HG02943 (cell line): ENCODE results near the gene ID4.

ENCODE experiments used
- ATAC-seq: cut with Tn5 transposase; IDR thresholded peaks from one replicate; pipeline ENCODE4 v1.9.1; 2021; ENCODE audit warnings: mild to moderate bottlenecking, low read depth, moderate library complexity; ENCODE audit not compliant: unreplicated experiment

The ID4 gene

GRCh38 chr6:19836799-19837510 lies at the start of gene ID4:
Gene ID4 (plus strand): TSS chr6:19837370. CDS start chr6:19837755, 385 bp downstream.
- ATAC-seq: no peak

DNA sequence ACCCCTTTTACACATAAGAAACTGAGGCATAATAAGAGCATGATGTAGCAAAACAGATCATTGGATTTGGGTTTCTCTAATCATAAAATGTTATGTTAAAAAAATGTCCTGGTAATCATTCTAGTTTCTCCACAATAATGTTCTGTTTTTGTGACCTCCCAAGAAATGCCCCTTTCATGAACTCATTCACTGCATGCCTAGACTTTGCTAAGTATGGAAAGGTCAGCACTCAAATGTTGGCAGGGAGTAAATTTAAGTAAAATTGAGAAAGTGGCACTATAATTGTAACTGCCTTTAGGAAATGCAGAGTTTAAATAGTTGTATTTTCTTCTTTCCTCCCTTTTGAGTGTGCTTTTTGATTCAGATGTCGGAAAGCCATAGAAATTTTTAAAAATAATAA lies 48.5 kb upstream of the ID4 start:
- no peak for ATAC-seq

DNA sequence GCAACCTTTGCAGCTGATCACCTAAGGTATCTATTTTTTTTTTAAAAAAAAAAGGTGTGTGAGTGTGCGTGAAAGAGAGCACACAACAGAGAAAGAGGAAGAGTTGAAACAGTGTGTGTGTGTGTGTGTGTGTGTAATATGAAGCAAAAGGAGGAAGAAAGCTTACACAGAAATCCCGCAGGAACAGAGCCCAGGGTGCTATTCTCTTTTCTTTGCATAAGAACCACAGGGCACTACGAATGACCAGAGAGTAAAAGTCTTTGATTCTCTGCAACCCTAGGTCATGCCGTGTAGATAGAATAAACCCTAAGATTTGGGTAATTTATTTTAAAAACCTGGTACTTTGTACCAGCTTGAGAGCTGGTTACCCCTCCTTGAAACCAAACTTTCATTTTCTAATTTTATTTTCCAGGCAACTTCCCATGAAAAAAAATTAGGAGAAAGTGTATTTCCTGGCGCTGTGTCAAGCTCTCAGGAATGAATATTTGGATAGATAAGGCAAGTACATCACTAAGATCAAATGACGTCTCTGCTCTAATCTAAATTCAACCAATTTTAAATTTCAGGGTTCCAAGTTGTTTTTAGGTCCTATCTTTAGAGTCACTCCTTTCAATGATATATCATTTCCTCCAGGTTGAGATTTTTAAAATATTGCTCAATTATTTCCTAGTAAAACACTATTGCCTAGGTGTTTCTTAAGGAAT lies 47.9 kb upstream of the ID4 start:
- ATAC-seq: no peak

GRCh38 chr6:19791267-19791666 lies 45.9 kb upstream of the ID4 start:
- no peak for ATAC-seq

DNA sequence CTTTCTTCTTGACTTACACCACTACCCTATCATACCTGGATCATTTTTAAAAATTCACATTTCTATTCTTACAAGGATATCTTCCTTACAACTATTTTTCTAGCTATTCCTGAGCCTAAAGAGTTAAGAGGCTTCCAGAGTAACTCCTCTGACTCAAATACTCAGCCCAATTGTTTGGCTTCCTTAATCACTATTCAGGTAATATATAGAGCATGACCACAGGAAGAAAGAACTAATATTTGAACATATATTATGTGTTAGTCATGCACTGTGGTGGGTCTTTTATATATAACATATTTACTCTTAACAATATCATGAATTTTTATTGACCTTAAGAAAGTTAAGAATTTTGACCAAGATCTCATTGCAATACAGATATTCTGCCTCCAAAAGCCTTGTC lies 42.0 kb upstream of the ID4 start:
- no peak for ATAC-seq

GRCh38 chr6:19796452-19796851 lies 40.7 kb upstream of the ID4 start:
- ATAC-seq: no peak

DNA sequence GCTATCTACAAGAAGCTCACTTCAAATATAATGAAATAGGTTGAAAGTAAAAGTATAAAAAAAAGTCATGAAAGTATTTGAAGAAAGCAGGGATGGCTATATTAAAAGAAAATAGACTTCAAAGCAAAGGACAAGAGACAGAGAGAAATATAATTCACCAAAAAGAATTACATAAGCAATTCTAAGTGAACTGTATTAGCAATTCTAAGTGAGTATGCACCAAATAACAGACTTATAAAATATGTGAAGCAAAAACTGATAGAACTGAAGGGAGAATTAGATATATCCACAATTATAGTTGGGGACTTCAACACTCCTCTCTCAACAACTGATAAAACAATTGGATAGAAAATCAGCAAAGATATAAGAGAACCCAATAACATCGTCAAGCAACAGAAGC lies 38.8 kb upstream of the ID4 start:
- ATAC-seq: no peak

- no peak for ATAC-seq
Observed at GRCh38 chr6:19802656-19803055, 34.5 kb upstream of the ID4 start.

DNA sequence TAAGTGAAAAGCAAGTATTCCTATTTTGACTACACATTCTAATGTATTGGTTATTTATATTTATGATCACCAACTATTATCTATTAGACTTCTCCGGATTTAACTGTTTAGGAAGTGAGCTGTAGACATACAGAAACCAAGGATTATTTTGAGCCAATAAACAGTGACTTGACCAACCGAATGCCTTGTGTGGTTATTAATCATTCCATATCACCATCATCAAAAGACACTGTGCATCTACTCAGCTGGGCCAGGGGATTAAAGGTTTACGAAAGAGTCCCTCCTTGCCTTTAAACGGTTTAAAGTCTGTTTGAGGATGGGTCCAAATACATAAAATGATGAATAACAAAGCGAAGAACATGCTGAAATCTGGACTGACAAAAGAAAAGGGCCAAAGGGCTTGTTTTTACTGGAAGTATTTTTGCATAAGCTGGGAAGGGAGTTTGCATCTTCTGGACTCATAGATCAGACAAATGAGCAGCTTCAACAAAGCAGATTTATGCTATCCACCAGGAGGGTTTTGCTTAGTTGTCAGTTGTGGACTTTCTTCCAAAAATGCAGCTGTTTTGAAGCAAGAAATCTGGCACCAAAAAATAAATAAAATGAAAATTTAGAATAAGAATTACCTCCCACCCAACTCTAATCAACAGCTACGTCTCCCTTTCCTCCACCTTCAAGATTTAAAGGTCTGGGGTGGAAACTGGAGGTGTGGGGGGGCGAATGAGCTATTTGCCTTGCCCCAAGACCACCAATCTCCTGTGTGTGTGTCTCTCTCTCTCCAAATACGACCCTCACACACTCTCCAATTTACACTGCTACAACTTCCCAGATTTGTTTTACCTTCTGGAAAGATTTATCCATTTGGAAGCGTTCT lies 33.6 kb upstream of the ID4 start:
- no peak for ATAC-seq

- peak; percentile 88 for ATAC-seq
Observed at GRCh38 chr6:19804205-19805128, 32.7 kb upstream of the ID4 start.

GRCh38 chr6:19805129-19805481 lies 32.1 kb upstream of the ID4 start:
- no peak for ATAC-seq

- no peak for ATAC-seq
Observed at GRCh38 chr6:19806971-19807396, 30.2 kb upstream of the ID4 start.

- ATAC-seq: no peak
Observed at GRCh38 chr6:19811397-19812079, 25.6 kb upstream of the ID4 start.

- ATAC-seq: no peak
Observed at GRCh38 chr6:19812512-19813119, 24.6 kb upstream of the ID4 start.

GRCh38 chr6:19818805-19819204 lies 18.4 kb upstream of the ID4 start:
- ATAC-seq: no peak

- ATAC-seq: no peak
Observed at GRCh38 chr6:19824058-19824807, 12.9 kb upstream of the ID4 start.

GRCh38 chr6:19827247-19827646 lies 9.9 kb upstream of the ID4 start:
- ATAC-seq: no peak

DNA sequence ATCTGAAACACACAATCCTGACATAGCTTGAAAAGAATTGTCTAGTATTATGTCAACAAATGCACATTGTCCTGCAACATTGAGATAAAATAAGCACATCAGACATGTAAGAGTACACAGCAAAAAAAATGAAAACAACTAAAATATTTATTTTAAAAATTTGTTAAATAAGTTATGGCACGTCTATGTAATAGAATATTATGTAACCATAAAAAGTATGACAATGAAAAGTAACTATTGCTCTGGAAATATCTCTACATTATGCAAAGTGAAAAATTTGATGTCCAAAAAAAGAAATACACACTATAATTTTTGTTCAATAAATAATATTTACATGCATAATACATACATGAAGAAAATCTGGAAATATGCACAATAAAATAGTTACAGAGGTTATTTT lies 9.3 kb upstream of the ID4 start:
- no peak for ATAC-seq

DNA sequence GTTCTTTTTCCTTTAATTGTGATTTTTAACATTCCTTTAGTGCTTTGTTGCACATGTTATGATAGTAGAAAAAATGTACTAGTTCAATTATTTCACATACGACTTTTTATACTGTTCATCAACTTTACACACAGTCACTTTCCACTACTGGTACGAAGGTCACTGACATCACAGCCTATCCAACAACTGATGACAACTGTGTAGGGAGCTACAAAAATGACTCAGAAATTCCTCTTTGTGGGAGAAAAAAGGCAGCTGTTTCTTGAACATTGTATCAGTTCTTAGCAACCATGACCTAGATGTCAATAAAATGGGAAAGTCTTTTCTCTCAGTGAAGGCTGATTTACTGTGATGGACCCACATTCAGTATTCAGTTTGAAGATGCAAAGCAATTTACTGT lies 7.0 kb upstream of the ID4 start:
- no peak for ATAC-seq
